Caco-2 (cell line): ENCODE data around the gene PARD3B. TPM values are rescaled to one million over a fixed set of nuclear protein-coding genes. Genes with fewer than 3 reads are reported as not detected.

Experiments used
- BruUV-seq: library from RNA; stranded (reverse); fragments of 400-500 nt; replicated peaks from 2 replicates; lab custom pipeline; 2021; lab: Mats Ljungman, UMichigan
- CTCF ChIA-PET: fragments of 300-600 bp; sonication (Branson Sonifier 250); formaldehyde crosslinking; loops from one replicate; lab custom pipeline; 2022; ENCODE audit warnings: antibody characterized with exemption; lab: Charles Lee
- POLR2A ChIA-PET: fragments of 300-600 bp; sonication (Branson Sonifier 250); formaldehyde crosslinking; loops from one replicate; lab custom pipeline; 2022; ENCODE audit warnings: antibody characterized with exemption; lab: Charles Lee
- DNase-seq, 2 experiments: peaks; one replicate each; pipeline versions ENCODE4 v3.0.0 to v3.0.0-alpha.2; 2020 to 2022
- H3K27me3 ChIP-seq: replicated peaks from 2 replicates; pipeline ENCODE4 v1.6.0; 2011; ENCODE audit warnings: low read length; ENCODE audit not compliant: control insufficient read depth, insufficient read depth
- H3K36me3 ChIP-seq: 2 replicates; pipeline ENCODE4 v1.5.1; 2011; ENCODE audit warnings: low read length; ENCODE audit not compliant: control insufficient read depth, insufficient read depth
- H3K4me1 ChIP-seq: fragments of 250-450 bp; sonication (Bioruptor Pico); 2 replicates; pipeline ENCODE4 v1.5.1; 2020; ENCODE audit warnings: mild to moderate bottlenecking
- H3K4me3 ChIP-seq: 2 replicates; pipeline ENCODE4 v1.5.1; 2011; ENCODE audit warnings: low read depth, mild to moderate bottlenecking, control low read depth, low read length
- H3K9me3 ChIP-seq: fragments of 250-450 bp; sonication (Bioruptor Pico); 2 replicates; pipeline ENCODE4 v1.5.1; 2020; ENCODE audit warnings: mild to moderate bottlenecking, moderate library complexity
- H3K27ac Mint-ChIP-seq: one replicate; pipeline ENCODE4 v1.8.0; 2022; ENCODE audit warnings: mixed read lengths; ENCODE audit not compliant: unreplicated experiment
- H3K27me3 Mint-ChIP-seq: one replicate; pipeline ENCODE4 v1.8.0; 2022; ENCODE audit warnings: mixed read lengths; ENCODE audit not compliant: insufficient read depth, unreplicated experiment
- H3K36me3 Mint-ChIP-seq: one replicate; pipeline ENCODE4 v1.8.0; 2022; ENCODE audit warnings: mild to moderate bottlenecking, mixed read lengths; ENCODE audit not compliant: insufficient read depth, unreplicated experiment
- H3K4me1 Mint-ChIP-seq: one replicate; pipeline ENCODE4 v1.8.0; 2022; ENCODE audit warnings: low read depth, mixed read lengths; ENCODE audit not compliant: unreplicated experiment
- H3K4me3 Mint-ChIP-seq: one replicate; pipeline ENCODE4 v1.8.0; 2022; ENCODE audit warnings: mild to moderate bottlenecking, moderate library complexity, mixed read lengths; ENCODE audit not compliant: unreplicated experiment
- H3K9me3 Mint-ChIP-seq: one replicate; pipeline ENCODE4 v1.8.0; 2022; ENCODE audit warnings: mixed read lengths; ENCODE audit not compliant: unreplicated experiment
- intact Hi-C: fragments of 100-400 bp; cut with micrococcal nuclease; formaldehyde crosslinking; loops from one replicate; pipeline ENCODE4 v1.10.0; 2022; ENCODE audit not compliant: unreplicated experiment
- total RNA-seq: library from RNA; stranded (reverse); gene quantifications from 2 replicates; pipeline ENCODE4 v1.2.3, GENCODE V29; 2022
- TF ChIP-seq, protein P1 (sequence below), 2 experiments: fragments of 200-600 bp in 1 of 2; IDR thresholded peaks; 1 replicate in 1 of 2; 2 replicates in 1 of 2; pipeline versions ENCODE4 v1.5.1 to v1.8.0; 2011 to 2022; ENCODE audit warnings: antibody characterized with exemption in 1 of 2, control low read depth in 1 of 2, inconsistent platforms in 1 of 2, low read depth in 1 of 2, low read length in 1 of 2, mild to moderate bottlenecking in 1 of 2, moderate library complexity in 1 of 2; ENCODE audit not compliant: insufficient read depth in 1 of 2, severe bottlenecking in 1 of 2, unreplicated experiment in 1 of 2

PARD3B gene
- total RNA-seq, 1 experiment from 2014 or later, result 68.9 TPM

GRCh38 chr2:205033431-205033830, 488.2 kb downstream of the PARD3B start:
- CTCF ChIA-PET, result no interaction called here
- BruUV-seq, result no TSS peak
- H3K4me1 Mint-ChIP-seq, result peaks cover 18% of the 10 kb centered on the region
- H3K36me3 ChIP-seq, result no peaks in the 10 kb centered on the region
- TF ChIP-seq, protein P1, sequence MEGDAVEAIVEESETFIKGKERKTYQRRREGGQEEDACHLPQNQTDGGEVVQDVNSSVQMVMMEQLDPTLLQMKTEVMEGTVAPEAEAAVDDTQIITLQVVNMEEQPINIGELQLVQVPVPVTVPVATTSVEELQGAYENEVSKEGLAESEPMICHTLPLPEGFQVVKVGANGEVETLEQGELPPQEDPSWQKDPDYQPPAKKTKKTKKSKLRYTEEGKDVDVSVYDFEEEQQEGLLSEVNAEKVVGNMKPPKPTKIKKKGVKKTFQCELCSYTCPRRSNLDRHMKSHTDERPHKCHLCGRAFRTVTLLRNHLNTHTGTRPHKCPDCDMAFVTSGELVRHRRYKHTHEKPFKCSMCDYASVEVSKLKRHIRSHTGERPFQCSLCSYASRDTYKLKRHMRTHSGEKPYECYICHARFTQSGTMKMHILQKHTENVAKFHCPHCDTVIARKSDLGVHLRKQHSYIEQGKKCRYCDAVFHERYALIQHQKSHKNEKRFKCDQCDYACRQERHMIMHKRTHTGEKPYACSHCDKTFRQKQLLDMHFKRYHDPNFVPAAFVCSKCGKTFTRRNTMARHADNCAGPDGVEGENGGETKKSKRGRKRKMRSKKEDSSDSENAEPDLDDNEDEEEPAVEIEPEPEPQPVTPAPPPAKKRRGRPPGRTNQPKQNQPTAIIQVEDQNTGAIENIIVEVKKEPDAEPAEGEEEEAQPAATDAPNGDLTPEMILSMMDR (IDR thresholded peaks at IDR 0.05; ENCODE audit: insufficient read depth in 1 of 2, low read depth in 1 of 2, low read length in 1 of 2, severe bottlenecking in 1 of 2, unreplicated experiment in 1 of 2), result no peak
- no peak overlapping the region for H3K27ac Mint-ChIP-seq
- H3K4me1 ChIP-seq, result peaks cover 16% of the 10 kb centered on the region
- DNase-seq, result no peak
- no peaks in the 10 kb centered on the region for H3K9me3 ChIP-seq
- H3K9me3 Mint-ChIP-seq, result no peaks in the 10 kb centered on the region
- intact Hi-C loops, result no loop called here
- peaks cover 6% of the 10 kb centered on the region for H3K36me3 Mint-ChIP-seq
- no peak overlapping the region for H3K4me3 Mint-ChIP-seq
- no peaks in the 10 kb centered on the region for H3K27me3 ChIP-seq
- H3K4me3 ChIP-seq, result no peak overlapping the region
- POLR2A ChIA-PET, result no interaction called here
- H3K27me3 Mint-ChIP-seq, result no peaks in the 10 kb centered on the region

- POLR2A ChIA-PET, result no interaction called here
- no peak for DNase-seq
- no peaks in the 10 kb centered on the region for H3K9me3 Mint-ChIP-seq
These were observed 488.8 kb downstream of the PARD3B start for GRCh38 chr2:205034034-205034433.

DNA sequence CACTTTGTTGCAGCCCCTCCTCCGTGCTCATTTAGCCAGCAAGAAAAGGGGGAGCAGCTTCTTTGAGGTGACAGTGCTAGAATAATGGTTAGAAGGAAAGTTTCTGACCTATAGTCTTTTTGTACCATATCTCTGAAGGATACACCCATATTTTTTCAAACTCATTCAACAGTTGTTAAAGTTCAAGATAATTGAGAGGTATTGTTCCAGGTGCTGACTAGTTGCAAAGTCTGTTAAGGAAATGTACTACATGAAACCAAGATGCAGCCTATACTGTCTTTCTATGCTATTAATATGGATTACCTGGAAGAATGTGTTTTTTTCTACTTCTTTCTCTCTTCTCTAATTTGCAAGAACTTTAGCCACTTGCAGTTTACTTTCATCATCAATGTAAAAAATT, 495.0 kb downstream of the PARD3B start:
- Histone ChIP-seq H3K36me3 (no peaks in the 10 kb centered on the region), H3K9me3 (no peaks in the 10 kb centered on the region), H3K4me3 (no peak overlapping the region), H3K27me3 (no peaks in the 10 kb centered on the region), H3K4me1 (peaks cover 7% of the 10 kb centered on the region; the same call in 1 of the 2 replicates)
- intact Hi-C loops, result loop anchor here (2.0 kb wide), 1 partner anchor 40 kb away; no protein-coding TSS in a partner anchor
- Mint-ChIP-seq H3K4me1 (peaks cover 21% of the 10 kb centered on the region), H3K4me3 (no peak overlapping the region), H3K9me3 (no peaks in the 10 kb centered on the region), H3K27me3 (no peaks in the 10 kb centered on the region), H3K36me3 (peaks cover 6% of the 10 kb centered on the region), H3K27ac (no peak overlapping the region)
- no peak for DNase-seq
- no TSS peak for BruUV-seq
- ChIA-PET POLR2A (no interaction called here), CTCF (no interaction called here)
- TF ChIP-seq, protein P1 (IDR thresholded peaks at IDR 0.05; ENCODE audit: insufficient read depth in 1 of 2, low read depth in 1 of 2, low read length in 1 of 2, severe bottlenecking in 1 of 2, unreplicated experiment in 1 of 2), result no peak

More at GRCh38 chr2:205034034-205034433, 488.8 kb downstream of the PARD3B start:
- H3K4me1 ChIP-seq, result peaks cover 16% of the 10 kb centered on the region
- no TSS peak for BruUV-seq
- H3K4me3 ChIP-seq, result no peak overlapping the region
- TF ChIP-seq, protein P1 (IDR thresholded peaks at IDR 0.05; ENCODE audit: insufficient read depth in 1 of 2, low read depth in 1 of 2, low read length in 1 of 2, severe bottlenecking in 1 of 2, unreplicated experiment in 1 of 2), result no peak
- intact Hi-C loops, result no loop called here
- H3K9me3 ChIP-seq, result no peaks in the 10 kb centered on the region
- Mint-ChIP-seq H3K4me3 (no peak overlapping the region), H3K4me1 (peaks cover 16% of the 10 kb centered on the region), H3K27ac (no peak overlapping the region), H3K36me3 (peaks cover 6% of the 10 kb centered on the region), H3K27me3 (no peaks in the 10 kb centered on the region)
- CTCF ChIA-PET, result no interaction called here
- no peaks in the 10 kb centered on the region for H3K27me3 ChIP-seq
- H3K36me3 ChIP-seq, result no peaks in the 10 kb centered on the region
